ENCODE measurements around the gene KRTAP5-1. TPM values are rescaled to one million over a fixed set of nuclear protein-coding genes. Genes with fewer than 3 reads are reported as not detected.
A peak's percentile ranks its signal among the peaks of the same experiment; 100 is the strongest.
"Not testable (repeated sequence)": the region's sequence is repeated elsewhere in the genome, so short reads cannot be mapped to it uniquely, and the experiment has no call there.

Gene KRTAP5-1
- total RNA-seq (not detected), polyA plus RNA-seq (not detected)
- long read RNA-seq, donor 1: 0 reads
- long read RNA-seq, donor 2: 0 reads
- long read RNA-seq, donor 3: 0 reads
- long read RNA-seq, donor 4: 0 reads

DNA sequence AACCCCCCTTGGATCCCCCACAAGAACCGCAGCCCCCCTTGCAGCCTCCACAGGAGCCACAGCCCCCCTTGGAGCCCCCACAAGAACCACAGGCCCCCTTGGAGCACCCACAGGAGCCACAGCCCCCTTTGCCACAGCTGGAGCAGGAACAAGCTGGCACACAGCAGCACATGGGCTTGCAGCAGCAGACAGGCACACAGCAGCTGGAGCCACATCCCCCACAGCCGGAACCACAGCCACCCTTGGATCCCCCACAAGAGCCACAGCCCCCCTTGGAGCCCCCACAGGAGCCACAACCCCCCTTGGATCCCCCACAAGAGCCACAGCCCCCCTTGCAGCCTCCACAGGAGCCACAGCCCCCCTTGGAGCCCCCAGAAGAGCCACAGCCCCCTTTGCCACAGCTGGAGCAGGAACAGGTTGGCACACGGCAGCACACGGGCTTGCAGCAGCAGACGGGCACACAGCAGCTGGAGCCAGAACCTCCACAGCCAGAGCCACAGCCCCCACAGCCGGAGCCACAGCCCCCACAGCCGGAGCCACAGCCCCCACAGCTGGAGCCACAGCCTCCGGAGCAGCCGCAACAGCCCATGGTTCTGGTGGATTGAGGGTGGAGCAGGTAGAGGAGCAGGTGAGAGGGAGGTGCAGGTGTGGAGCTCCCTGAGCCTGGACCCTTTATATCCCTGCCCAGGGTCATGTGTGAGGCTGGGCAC is at the start of gene KRTAP5-1:
TSS of gene KRTAP5-1 (minus strand) at position 623 of the 710 bp plus-strand sequence. CDS start at position 589, 34 bp downstream.
- DNase-seq; H3K27me3 ChIP-seq (ENCODE audit: control insufficient read depth, insufficient read depth); ATAC-seq; H3K27ac ChIP-seq (ENCODE audit: low read length); H3K4me3 ChIP-seq (ENCODE audit: low read length); intact Hi-C loops (cut with DNase I); H3K9me3 ChIP-seq (ENCODE audit: control insufficient read depth, low read length); H3K4me1 ChIP-seq (ENCODE audit: control insufficient read depth, insufficient read depth, low read length): not testable (repeated sequence)
- 81% methylated on average over 9 of the region's 9 CpGs for WGBS

- no peak for DNase-seq
- ATAC-seq: no peak
- 92% methylated on average over 10 of the region's 10 CpGs for WGBS
- H3K4me3 ChIP-seq (ENCODE audit: low read length): no peak overlapping the region
- no peaks in the 10 kb centered on the region for H3K27me3 ChIP-seq (ENCODE audit: control insufficient read depth, insufficient read depth)
- intact Hi-C loops (cut with DNase I): no loop called here
- H3K4me1 ChIP-seq (ENCODE audit: control insufficient read depth, insufficient read depth, low read length): no peaks in the 10 kb centered on the region
- H3K27ac ChIP-seq (ENCODE audit: low read length): no peak overlapping the region
- H3K9me3 ChIP-seq (ENCODE audit: control insufficient read depth, low read length): no peaks in the 10 kb centered on the region
Observed at GRCh38 chr11:1633864-1634263, 48.8 kb upstream of the KRTAP5-1 start.

DNA sequence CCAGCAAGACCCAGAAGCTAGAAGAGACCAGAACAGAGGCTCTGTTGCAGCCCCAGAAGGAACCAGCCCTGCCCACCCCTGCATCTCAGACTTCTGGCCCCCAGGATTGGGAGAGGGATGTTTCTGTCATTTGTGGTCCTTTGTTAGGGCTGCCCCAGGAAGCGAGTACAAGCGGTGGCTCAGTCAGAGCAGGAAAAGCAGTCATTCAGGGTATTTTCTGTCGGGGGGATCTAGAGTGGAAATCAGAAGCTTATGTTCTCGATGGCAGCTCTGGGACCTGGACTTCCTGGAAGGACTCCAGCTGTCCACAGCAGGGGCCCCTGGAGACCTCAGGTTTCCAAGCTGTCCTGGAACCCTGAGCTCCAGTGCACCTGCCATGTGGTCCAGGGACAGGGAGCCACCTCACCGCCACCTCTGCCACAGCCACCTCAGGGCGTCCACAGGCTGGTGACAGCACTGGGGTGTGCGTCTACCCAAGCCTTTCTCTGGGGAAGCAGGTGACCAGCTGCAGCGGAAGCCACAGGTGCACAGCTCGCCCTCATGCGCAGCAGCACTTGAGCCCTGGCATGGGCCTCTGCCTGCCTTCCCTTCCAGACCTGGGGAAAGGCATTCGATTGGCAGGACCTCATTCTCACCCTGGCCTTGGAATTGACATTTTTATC is 47.1 kb upstream of the KRTAP5-1 start:
- DNase-seq: no peak
- no peaks in the 10 kb centered on the region for H3K4me1 ChIP-seq (ENCODE audit: control insufficient read depth, insufficient read depth, low read length)
- H3K27ac ChIP-seq (ENCODE audit: low read length): no peak overlapping the region
- intact Hi-C loops (cut with DNase I): no loop called here
- no peak for ATAC-seq
- 57% methylated on average over 11 of the region's 11 CpGs for WGBS
- H3K9me3 ChIP-seq (ENCODE audit: control insufficient read depth, low read length): no peaks in the 10 kb centered on the region
- H3K4me3 ChIP-seq (ENCODE audit: low read length): no peak overlapping the region
- no peaks in the 10 kb centered on the region for H3K27me3 ChIP-seq (ENCODE audit: control insufficient read depth, insufficient read depth)

DNA sequence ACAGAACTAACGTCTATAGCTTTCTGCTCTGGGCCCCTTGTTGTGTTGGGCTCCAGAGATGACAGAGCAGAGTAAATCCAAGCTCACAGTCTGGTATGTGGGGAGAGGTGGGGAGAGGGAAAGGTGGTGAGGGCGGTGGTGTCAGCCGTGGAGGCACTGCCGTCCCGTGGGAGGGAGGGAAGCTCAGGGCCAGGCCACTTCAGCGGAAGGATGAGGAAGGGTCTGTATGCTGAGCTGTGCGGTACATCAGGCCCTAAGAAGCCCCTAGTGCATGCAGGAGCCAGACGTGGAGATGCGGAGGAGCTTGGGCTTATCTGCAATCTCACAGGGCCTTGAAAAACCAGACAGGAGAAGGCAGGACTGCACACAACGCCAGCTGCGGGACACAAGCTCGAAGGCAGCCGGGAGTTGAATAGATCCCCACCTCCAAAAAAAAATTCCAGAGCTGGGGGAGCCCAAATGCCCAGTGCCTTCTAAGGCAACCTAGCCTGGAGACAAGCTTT is 46.0 kb upstream of the KRTAP5-1 start:
- DNase-seq (no peak), ATAC-seq (no peak)
- no peaks in the 10 kb centered on the region for H3K27me3 ChIP-seq (ENCODE audit: control insufficient read depth, insufficient read depth)
- H3K4me3 ChIP-seq (ENCODE audit: low read length): no peak overlapping the region
- no peak overlapping the region for H3K27ac ChIP-seq (ENCODE audit: low read length)
- WGBS: 71% methylated on average over 13 of the region's 13 CpGs
- no peaks in the 10 kb centered on the region for H3K4me1 ChIP-seq (ENCODE audit: control insufficient read depth, insufficient read depth, low read length)
- H3K9me3 ChIP-seq (ENCODE audit: control insufficient read depth, low read length): no peaks in the 10 kb centered on the region
- intact Hi-C loops (cut with DNase I): no loop called here

DNA sequence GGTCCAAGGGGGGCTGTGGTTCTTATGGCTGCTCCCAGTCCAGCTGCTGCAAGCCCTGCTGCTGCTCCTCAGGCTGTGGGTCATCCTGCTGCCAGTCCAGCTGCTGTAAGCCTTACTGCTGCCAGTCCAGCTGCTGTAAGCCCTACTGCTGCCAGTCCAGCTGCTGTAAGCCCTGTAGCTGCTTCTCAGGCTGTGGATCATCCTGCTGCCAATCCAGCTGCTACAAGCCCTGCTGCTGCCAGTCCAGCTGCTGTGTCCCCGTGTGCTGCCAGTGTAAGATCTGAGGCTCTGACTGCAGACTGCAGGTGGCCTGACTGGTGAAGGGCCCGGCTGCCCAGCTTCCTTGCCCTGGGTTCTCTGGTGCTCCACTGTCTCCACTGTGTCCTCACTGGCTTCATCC is 45.2 kb upstream of the KRTAP5-1 start:
- H3K9me3 ChIP-seq (ENCODE audit: control insufficient read depth, low read length): no peaks in the 10 kb centered on the region
- DNase-seq (no peak), ATAC-seq (no peak)
- H3K27me3 ChIP-seq (ENCODE audit: control insufficient read depth, insufficient read depth): no peaks in the 10 kb centered on the region
- WGBS: 77% methylated on average over 2 of the region's 2 CpGs
- intact Hi-C loops (cut with DNase I): no loop called here
- no peak overlapping the region for H3K27ac ChIP-seq (ENCODE audit: low read length)
- no peak overlapping the region for H3K4me3 ChIP-seq (ENCODE audit: low read length)
- H3K4me1 ChIP-seq (ENCODE audit: control insufficient read depth, insufficient read depth, low read length): no peaks in the 10 kb centered on the region

DNA sequence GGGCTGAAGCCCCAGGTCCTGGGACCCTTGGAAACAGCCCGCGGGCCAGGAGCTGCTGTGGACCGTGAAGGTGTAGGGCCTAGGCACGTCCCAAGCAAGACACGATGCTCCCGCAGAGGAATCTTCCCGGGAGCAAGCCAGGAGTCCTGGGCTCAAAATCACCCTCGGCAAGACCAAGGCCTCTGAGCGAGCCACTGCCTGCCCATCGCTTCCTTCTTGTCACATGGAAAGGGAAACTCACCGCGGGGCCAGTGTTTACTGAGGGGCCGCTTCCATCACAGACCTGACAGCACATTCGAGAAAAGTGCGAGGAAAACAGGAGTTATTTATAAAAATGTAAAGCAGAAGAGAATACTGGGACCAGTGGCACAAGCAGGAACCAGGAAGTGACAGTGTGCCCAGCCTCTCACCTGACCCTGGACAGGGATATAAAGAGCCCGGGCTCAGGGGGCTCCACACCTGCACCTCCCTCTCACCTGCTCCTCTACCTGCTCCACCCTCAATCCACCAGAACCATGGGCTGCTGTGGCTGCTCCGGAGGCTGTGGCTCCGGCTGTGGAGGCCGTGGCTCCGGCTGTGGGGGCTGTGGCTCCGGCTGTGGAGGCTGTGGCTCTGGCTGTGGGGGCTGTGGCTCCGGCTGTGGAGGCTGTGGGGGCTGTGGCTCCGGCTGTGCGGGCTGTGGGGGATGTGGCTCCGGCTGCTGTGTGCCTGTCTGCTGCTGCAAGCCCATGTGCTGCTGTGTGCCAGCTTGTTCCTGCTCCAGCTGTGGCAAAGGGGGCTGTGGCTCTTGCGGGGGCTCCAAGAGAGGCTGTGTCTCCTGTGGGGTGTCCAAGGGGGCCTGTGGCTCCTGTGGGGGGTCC is 44.5 kb upstream of the KRTAP5-1 start, which contains the start of gene KRTAP5-5:
TSS of gene KRTAP5-5 (plus strand) at position 450 of the 860 bp plus-strand sequence. CDS start at position 516, 66 bp downstream.
- no peak for DNase-seq
- intact Hi-C loops (cut with DNase I): loop anchor here in 3 of 4 donors (10.0 kb wide), 1 partner anchor 85 kb away; no protein-coding TSS in a partner anchor
- WGBS: 76% methylated on average over 25 of the region's 26 CpGs
- no peaks in the 10 kb centered on the region for H3K9me3 ChIP-seq (ENCODE audit: control insufficient read depth, low read length)
- no peaks in the 10 kb centered on the region for H3K4me1 ChIP-seq (ENCODE audit: control insufficient read depth, insufficient read depth, low read length)
- no peak within 1 kb of the TSS for H3K4me3 ChIP-seq (ENCODE audit: low read length)
- no peaks in the 10 kb centered on the region for H3K27me3 ChIP-seq (ENCODE audit: control insufficient read depth, insufficient read depth)
- no peak for ATAC-seq
- H3K27ac ChIP-seq (ENCODE audit: low read length): no peak within 1 kb of the TSS

DNA sequence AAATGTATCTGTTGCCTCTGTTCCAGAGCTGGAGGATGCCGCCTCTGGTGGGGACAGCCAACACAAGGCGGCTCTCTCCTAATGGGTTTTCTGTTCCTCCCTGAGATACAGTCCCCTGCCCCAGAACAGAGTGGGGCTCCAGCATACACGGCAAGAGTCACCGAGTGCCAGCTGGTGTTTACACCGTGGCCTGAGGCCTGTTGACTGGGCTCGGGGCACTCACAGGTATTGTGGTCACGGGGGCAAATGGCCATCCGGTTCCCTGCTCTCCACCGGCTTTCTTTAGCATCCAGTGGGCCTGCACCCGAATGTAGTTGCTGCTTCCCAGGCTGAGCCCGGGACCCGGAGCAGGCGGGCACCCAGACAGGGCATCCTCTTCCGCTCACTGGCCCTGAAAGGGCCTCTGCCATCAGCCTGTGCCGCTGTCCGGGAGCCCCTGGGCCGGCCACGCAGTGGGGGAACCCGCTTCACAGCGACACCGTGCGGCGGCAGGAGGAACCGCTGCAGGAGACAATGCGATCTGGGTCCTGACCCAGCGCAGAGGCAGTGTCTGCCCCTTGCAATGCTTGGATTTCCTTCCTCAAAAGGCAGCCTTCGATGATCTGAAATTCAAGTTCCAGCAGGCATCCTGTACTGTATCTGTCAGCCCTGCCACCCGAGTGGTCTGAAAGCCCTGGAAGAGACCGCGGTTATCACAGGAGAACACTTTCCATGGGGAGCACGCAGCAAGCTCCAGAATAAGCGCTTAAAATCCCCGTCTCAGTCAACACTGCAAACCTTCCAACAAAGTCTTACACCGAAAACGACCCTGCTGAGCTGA is 43.6 kb upstream of the KRTAP5-1 start:
- H3K27me3 ChIP-seq (ENCODE audit: control insufficient read depth, insufficient read depth): no peaks in the 10 kb centered on the region
- no peaks in the 10 kb centered on the region for H3K4me1 ChIP-seq (ENCODE audit: control insufficient read depth, insufficient read depth, low read length)
- DNase-seq (peak; percentile 51 to 82 (median 75)), ATAC-seq (peak; percentile 75 to 80)
- no peak overlapping the region for H3K27ac ChIP-seq (ENCODE audit: low read length)
- H3K9me3 ChIP-seq (ENCODE audit: control insufficient read depth, low read length): no peaks in the 10 kb centered on the region
- WGBS: 27% methylated on average over 35 of the region's 35 CpGs
- intact Hi-C loops (cut with DNase I): loop anchor here in 3 of 4 donors (10.0 kb wide), 1 partner anchor 84 kb away; no protein-coding TSS in a partner anchor
- H3K4me3 ChIP-seq (ENCODE audit: low read length): no peak overlapping the region

GRCh38 chr11:1625541-1625940 is 40.5 kb upstream of the KRTAP5-1 start:
- Histone ChIP-seq H3K4me3 (ENCODE audit: low read length) (no peak overlapping the region), H3K27me3 (ENCODE audit: control insufficient read depth, insufficient read depth) (peaks cover 2% of the 10 kb centered on the region), H3K9me3 (ENCODE audit: control insufficient read depth, low read length) (no peaks in the 10 kb centered on the region), H3K27ac (ENCODE audit: low read length) (no peak overlapping the region), H3K4me1 (ENCODE audit: control insufficient read depth, insufficient read depth, low read length) (no peaks in the 10 kb centered on the region)
- intact Hi-C loops (cut with DNase I): loop anchor here in 3 of 4 donors (10.0 kb wide), 1 partner anchor 81 kb away; no protein-coding TSS in a partner anchor
- 85% methylated on average over 13 of the region's 13 CpGs for WGBS
- no peak for ATAC-seq
- DNase-seq: no peak

DNA sequence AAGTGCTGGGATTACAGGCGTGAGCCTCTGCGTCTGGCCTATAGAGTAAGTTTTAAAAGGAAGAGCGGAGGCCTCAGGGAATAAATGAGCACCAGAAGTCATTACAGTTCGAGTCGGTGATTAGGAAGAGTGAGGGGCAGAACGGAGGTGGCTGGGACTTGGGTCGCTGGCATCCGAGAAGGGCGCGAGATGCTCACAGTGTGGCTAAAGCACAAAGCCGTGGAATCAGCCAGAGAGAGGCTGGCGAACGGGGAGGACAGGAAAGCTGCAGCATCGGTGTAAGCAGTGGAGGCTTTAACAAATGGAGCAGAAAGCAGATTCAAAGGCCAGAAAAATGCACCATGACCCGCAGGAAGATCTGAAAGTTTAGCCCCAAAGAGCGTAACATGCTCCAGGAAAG is 39.5 kb upstream of the KRTAP5-1 start:
- H3K9me3 ChIP-seq (ENCODE audit: control insufficient read depth, low read length): no peaks in the 10 kb centered on the region
- intact Hi-C loops (cut with DNase I): loop anchor here in 3 of 4 donors (10.0 kb wide), 1 partner anchor 80 kb away; no protein-coding TSS in a partner anchor
- H3K27me3 ChIP-seq (ENCODE audit: control insufficient read depth, insufficient read depth): peaks cover 2% of the 10 kb centered on the region
- no peaks in the 10 kb centered on the region for H3K4me1 ChIP-seq (ENCODE audit: control insufficient read depth, insufficient read depth, low read length)
- DNase-seq (no peak), ATAC-seq (no peak)
- H3K4me3 ChIP-seq (ENCODE audit: low read length): no peak overlapping the region
- WGBS: 85% methylated on average over 16 of the region's 16 CpGs
- H3K27ac ChIP-seq (ENCODE audit: low read length): no peak overlapping the region

DNA sequence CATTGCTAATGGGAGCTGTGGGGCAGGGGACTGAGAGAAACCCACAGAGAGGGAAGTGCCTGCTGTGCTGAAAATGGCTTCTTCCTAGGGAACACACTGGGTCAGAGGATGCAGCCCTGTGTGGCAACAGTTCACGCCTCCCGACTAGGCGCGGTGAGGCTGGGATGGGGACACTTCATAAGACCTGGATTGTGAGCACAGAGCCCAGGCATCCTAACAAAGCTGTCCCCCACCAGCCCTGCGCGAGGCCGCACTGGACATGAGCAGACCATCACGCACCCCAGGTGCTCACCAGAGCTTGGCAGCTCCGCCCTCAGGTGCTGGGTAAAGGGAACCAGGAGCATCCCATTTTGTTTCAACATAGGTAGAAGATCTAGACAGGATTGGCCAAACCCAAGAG is 38.6 kb upstream of the KRTAP5-1 start:
- no peaks in the 10 kb centered on the region for H3K9me3 ChIP-seq (ENCODE audit: control insufficient read depth, low read length)
- no peaks in the 10 kb centered on the region for H3K4me1 ChIP-seq (ENCODE audit: control insufficient read depth, insufficient read depth, low read length)
- peaks cover 2% of the 10 kb centered on the region for H3K27me3 ChIP-seq (ENCODE audit: control insufficient read depth, insufficient read depth)
- 65% methylated on average over 9 of the region's 9 CpGs for WGBS
- DNase-seq (no peak), ATAC-seq (no peak)
- intact Hi-C loops (cut with DNase I): loop anchor here in 3 of 4 donors (10.0 kb wide), 1 partner anchor 79 kb away; no protein-coding TSS in a partner anchor
- H3K4me3 ChIP-seq (ENCODE audit: low read length): no peak overlapping the region
- no peak overlapping the region for H3K27ac ChIP-seq (ENCODE audit: low read length)

All from right cardiac atrium (tissue), 5 donors.